ENCODE results near the gene S100B. TPM values are rescaled to one million over a fixed set of nuclear protein-coding genes. Genes with fewer than 3 reads are reported as not detected.

S100B gene
- total and polyA plus RNA-seq, 2 donors (not counting 1 experiment from before 2014, with no cell fraction given), result 0.24 TPM; not detected in 1

DNA sequence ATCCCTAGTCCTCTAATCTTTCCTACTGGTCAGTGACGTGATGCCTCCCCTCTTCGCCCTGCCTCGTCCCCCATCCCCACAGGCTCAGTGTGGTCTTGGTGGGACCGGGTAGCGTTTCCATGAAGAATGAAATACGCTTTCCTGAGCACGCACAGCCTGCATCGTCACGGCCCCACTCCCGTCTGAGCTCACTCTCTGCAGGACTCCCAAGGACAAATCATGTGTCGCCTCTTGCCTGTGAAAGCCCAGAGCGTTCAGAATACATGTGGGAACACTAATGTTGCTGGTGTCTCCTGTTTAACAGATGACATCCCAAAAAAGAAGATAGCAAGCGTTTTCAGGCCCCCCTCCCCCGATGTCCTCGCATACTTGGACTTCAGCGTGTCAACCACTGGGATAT is 49.2 kb downstream of the S100B start:
- peaks cover 32% of the 10 kb centered on the region for H3K4me1 Mint-ChIP-seq
- intact Hi-C loops (cut with micrococcal nuclease), result no loop called here
- H3K27ac Mint-ChIP-seq, result no peak overlapping the region
- H3K9me3 Mint-ChIP-seq (ENCODE audit: insufficient read depth), result no peaks in the 10 kb centered on the region
- Histone ChIP-seq H3K9ac (ENCODE audit: low read length) (no peak overlapping the region), H3K4me3 (ENCODE audit: control extremely low read depth in 1 of 5, extremely low read depth in 1 of 5, insufficient read depth in 1 of 5, low read depth in 2 of 5, low read length in 4 of 5) (no peak overlapping the region), H3K4me2 (replicated peaks; ENCODE audit: low read depth, low read length, poor library complexity, severe bottlenecking) (no peak overlapping the region), H3K36me3 (replicated peaks in 1 of 2; ENCODE audit: control extremely low read depth in 1 of 2, control insufficient read depth in 1 of 2, extremely low read depth in 1 of 2, insufficient read depth in 2 of 2, low read length in 1 of 2) (peaks cover 0 to 12% of the 10 kb centered on the region in 2 experiments), H3K27me3 (replicated peaks in 1 of 4; ENCODE audit: control extremely low read depth in 1 of 4, control insufficient read depth in 3 of 4, insufficient read depth in 4 of 4, low read length in 3 of 4) (no peaks in the 10 kb centered on the region), H3K9me3 (ENCODE audit: control extremely low read depth in 1 of 3, control insufficient read depth in 2 of 3, insufficient read depth in 1 of 3, low read length in 2 of 3) (no peaks in the 10 kb centered on the region), H4K20me1 (ENCODE audit: control insufficient read depth, insufficient read depth, low read length, poor library complexity, severe bottlenecking) (no peaks in the 10 kb centered on the region), H3K79me2 (ENCODE audit: control insufficient read depth, insufficient read depth, low read length) (no peaks in the 10 kb centered on the region), H3K27ac (ENCODE audit: low read length in 2 of 2) (no peak overlapping the region), H2AFZ (ENCODE audit: insufficient read depth, low read depth, low read length, poor library complexity, severe bottlenecking) (no peak overlapping the region), H3K4me1 (ENCODE audit: control insufficient read depth in 2 of 2, insufficient read depth in 2 of 2, low read length in 2 of 2) (peaks cover 29 to 44% of the 10 kb centered on the region in 2 donors)
- no peak for TF ChIP-seq CTCF (IDR thresholded peaks at IDR 0.05)
- WGBS (ENCODE audit: insufficient coverage), result 97% methylated on average over 16 of the region's 16 CpGs
- H3K27me3 Mint-ChIP-seq, result no peaks in the 10 kb centered on the region
- ChIA-PET POLR2A (no interaction called here), CTCF (interaction anchor here (1.4 kb wide), 1 partner anchor 412 kb away, joined by 6 read pairs; no protein-coding TSS in a partner anchor)
- DNase-seq, result no peak
- no peak for ATAC-seq (ENCODE audit: low read depth)
- no peak overlapping the region for H3K4me3 Mint-ChIP-seq

DNA sequence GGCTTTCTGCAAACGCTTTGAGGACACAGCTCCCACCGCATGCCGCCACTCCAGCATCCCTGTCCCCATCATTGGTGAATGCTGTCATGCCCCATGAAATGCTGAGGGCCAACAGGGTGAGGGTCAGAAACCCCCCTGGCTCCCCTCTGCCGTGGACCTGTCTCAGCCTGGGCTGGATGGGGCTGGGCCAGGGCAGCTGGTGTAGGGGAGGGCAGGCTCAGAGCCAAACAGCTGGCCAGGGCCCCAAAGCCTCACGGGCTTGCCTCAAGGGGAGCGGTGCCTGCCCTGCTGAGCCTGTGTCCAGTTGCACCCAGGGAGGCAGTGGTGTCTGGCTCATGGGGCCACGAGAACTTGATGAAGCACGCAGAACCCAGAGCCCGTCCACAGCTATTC is 49.7 kb downstream of the S100B start:
- H3K9me3 Mint-ChIP-seq (ENCODE audit: insufficient read depth), result no peaks in the 10 kb centered on the region
- no peaks in the 10 kb centered on the region for H3K27me3 Mint-ChIP-seq
- 97% methylated on average over 9 of the region's 9 CpGs for WGBS (ENCODE audit: insufficient coverage)
- H3K79me2 ChIP-seq (ENCODE audit: control insufficient read depth, insufficient read depth, low read length), result no peaks in the 10 kb centered on the region
- ATAC-seq (ENCODE audit: low read depth), result no peak
- H3K4me1 ChIP-seq (ENCODE audit: control insufficient read depth in 2 of 2, insufficient read depth in 2 of 2, low read length in 2 of 2), result peaks cover 32 to 44% of the 10 kb centered on the region in 2 donors
- POLR2A ChIA-PET, result no interaction called here
- H3K4me2 ChIP-seq (replicated peaks; ENCODE audit: low read depth, low read length, poor library complexity, severe bottlenecking), result no peak overlapping the region
- H4K20me1 ChIP-seq (ENCODE audit: control insufficient read depth, insufficient read depth, low read length, poor library complexity, severe bottlenecking), result no peaks in the 10 kb centered on the region
- DNase-seq, result no peak
- no peak overlapping the region for H3K4me3 ChIP-seq (ENCODE audit: control extremely low read depth in 1 of 5, extremely low read depth in 1 of 5, insufficient read depth in 1 of 5, low read depth in 2 of 5, low read length in 4 of 5)
- no peak overlapping the region for H3K27ac ChIP-seq (ENCODE audit: low read length in 2 of 2)
- no peaks in the 10 kb centered on the region for H3K9me3 ChIP-seq (ENCODE audit: control extremely low read depth in 1 of 3, control insufficient read depth in 2 of 3, insufficient read depth in 1 of 3, low read length in 2 of 3)
- peaks cover 0 to 12% of the 10 kb centered on the region in 2 experiments for H3K36me3 ChIP-seq (replicated peaks in 1 of 2; ENCODE audit: control extremely low read depth in 1 of 2, control insufficient read depth in 1 of 2, extremely low read depth in 1 of 2, insufficient read depth in 2 of 2, low read length in 1 of 2)
- no peak overlapping the region for H3K9ac ChIP-seq (ENCODE audit: low read length)
- no peaks in the 10 kb centered on the region for H3K27me3 ChIP-seq (replicated peaks in 1 of 4; ENCODE audit: control extremely low read depth in 1 of 4, control insufficient read depth in 3 of 4, insufficient read depth in 4 of 4, low read length in 3 of 4)
- no peak overlapping the region for H3K27ac Mint-ChIP-seq
- TF ChIP-seq CTCF (IDR thresholded peaks at IDR 0.05) (no peak), EZH2 (IDR thresholded peaks at IDR 0.05; ENCODE audit: borderline replicate concordance, insufficient read depth, low read depth, low read length, poor library complexity, severe bottlenecking) (no peak)
- no peak overlapping the region for H2AFZ ChIP-seq (ENCODE audit: insufficient read depth, low read depth, low read length, poor library complexity, severe bottlenecking)
- intact Hi-C loops (cut with micrococcal nuclease), result no loop called here
- H3K4me3 Mint-ChIP-seq, result no peak overlapping the region
- H3K4me1 Mint-ChIP-seq, result peaks cover 32% of the 10 kb centered on the region
- CTCF ChIA-PET, result no interaction called here

All from B cell (primary cell).